Fibroblast of pulmonary artery (primary cell): ENCODE data around the gene ATXN1.

ENCODE experiments used
- DNase-seq: peaks from one replicate; pipeline ENCODE4 v3.0.0-alpha.2; 2010; ENCODE audit warnings: low read depth
- H3K4me3 ChIP-seq: replicated peaks from 2 replicates; pipeline ENCODE4 v1.5.1; 2011; ENCODE audit warnings: low read depth, mild to moderate bottlenecking, control low read depth, low read length, moderate library complexity
- TF ChIP-seq, protein P1 (sequence below): IDR thresholded peaks from 2 replicates; pipeline ENCODE4 v1.5.1; 2011; ENCODE audit warnings: mild to moderate bottlenecking, control low read depth, low read length, inconsistent platforms; ENCODE audit errors: missing control alignments

ATXN1 gene

DNA sequence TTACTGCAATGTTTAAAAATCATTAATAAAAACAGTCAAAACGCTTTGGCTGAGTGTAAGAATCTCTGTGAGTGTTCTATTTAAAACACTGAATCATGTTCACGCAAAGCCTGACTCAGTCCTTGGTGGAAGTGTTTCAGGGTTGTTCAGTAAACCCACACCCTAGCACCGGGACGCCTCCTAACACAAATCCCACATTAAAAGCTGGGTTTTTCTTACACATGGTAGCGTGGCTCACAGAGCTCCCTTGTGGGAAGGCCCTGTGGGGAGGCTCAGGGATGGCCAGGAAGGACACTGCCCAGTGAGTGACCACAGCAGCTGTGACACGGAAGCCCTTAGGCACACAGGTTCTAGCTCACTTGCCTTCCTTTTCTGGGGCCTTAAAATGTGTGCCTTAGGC is 442.7 kb downstream of the ATXN1 start:
- TF ChIP-seq, protein P1, sequence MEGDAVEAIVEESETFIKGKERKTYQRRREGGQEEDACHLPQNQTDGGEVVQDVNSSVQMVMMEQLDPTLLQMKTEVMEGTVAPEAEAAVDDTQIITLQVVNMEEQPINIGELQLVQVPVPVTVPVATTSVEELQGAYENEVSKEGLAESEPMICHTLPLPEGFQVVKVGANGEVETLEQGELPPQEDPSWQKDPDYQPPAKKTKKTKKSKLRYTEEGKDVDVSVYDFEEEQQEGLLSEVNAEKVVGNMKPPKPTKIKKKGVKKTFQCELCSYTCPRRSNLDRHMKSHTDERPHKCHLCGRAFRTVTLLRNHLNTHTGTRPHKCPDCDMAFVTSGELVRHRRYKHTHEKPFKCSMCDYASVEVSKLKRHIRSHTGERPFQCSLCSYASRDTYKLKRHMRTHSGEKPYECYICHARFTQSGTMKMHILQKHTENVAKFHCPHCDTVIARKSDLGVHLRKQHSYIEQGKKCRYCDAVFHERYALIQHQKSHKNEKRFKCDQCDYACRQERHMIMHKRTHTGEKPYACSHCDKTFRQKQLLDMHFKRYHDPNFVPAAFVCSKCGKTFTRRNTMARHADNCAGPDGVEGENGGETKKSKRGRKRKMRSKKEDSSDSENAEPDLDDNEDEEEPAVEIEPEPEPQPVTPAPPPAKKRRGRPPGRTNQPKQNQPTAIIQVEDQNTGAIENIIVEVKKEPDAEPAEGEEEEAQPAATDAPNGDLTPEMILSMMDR = no peak
- H3K4me3 ChIP-seq = no peak overlapping the region
- peak; percentile 48 for DNase-seq

DNA sequence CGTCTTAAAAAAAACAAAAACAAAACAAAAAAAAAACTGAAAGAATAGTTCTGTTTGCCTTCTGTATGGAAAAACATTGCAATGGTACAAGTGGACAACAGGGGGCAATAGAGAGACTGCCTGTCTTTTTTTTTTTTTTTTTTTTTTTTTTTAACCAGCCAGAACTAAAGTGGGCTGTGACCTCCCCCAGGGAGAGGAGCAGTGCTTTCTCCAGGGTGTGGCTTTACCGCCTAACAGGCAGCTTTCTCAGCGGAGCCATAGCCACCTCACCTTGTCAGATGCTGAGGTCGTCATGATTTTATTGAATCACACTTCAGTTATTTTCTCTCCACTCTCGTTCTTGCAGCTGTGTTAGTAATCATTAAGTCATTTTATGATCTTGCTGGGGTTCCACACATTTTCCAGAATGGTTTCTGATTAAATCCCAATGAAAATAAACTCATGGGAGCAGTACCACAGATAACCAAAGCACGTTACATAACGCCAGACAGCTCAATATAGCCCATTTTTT is 444.5 kb downstream of the ATXN1 start:
- no peak overlapping the region for H3K4me3 ChIP-seq
- peak; percentile 48 for DNase-seq
- TF ChIP-seq, protein P1 = peak; percentile 91

DNA sequence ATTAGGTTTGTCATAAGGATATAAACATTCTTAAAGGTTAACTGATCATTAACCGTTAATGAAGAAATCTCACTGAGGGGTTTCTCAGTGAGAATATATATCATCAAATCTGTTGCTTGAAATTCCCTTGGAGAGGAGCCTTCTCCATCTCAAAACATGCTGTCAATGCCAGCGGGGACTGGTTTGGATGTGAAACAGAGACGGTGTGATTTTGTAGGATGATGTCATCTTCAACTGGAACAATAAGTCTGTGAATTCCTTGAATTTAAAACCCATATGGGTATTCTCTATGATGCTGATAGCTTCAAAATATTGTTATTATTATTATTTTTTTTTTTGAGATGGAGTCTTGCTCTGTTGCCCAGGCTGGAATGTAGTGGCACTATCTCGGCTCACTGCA is 447.0 kb downstream of the ATXN1 start:
- no peak for DNase-seq
- H3K4me3 ChIP-seq = no peak overlapping the region
- TF ChIP-seq, protein P1 = no peak

DNA sequence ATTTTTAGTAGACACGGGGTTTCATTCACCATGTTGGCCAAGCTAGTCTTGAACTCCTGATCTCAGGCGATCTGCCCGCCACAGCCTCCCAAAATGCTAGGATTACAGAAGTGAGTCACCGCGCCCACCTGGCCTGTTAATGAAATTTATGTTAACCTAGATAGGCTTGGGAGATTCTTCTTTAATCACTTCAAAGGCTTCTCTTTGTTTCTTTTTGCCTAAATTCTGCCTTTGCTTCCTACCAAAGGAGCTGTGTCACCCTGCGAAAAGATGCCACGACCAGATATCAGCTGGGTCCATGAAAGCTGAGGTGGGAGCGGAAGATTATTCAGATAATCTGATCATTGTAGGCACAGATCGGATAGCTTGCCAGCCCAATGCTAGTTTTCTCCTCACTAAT is 447.5 kb downstream of the ATXN1 start:
- no peak overlapping the region for H3K4me3 ChIP-seq
- no peak for DNase-seq

DNA sequence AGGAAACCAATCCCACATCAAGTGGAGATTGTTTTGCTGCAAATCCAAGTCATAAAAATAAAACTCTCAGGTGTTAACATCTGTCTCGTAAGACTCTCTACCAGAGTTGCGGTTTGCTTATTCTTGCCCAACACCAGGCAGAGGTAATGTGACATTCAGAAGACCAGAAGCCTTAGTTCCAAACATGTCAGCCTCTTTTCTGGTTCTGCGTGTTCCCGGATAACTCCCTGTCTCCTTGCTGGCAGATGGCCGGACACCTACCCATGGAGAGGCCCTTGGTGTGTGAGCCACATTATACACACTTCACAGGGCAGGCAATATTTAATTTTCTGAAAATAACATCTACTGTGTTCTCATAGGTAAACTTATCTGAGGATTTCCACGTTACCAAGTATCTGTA is 449.5 kb downstream of the ATXN1 start:
- no peak for DNase-seq
- H3K4me3 ChIP-seq = no peak overlapping the region

More for the DNA sequence above, 447.5 kb downstream of the ATXN1 start:
- TF ChIP-seq, protein P1 = no peak

DNA sequence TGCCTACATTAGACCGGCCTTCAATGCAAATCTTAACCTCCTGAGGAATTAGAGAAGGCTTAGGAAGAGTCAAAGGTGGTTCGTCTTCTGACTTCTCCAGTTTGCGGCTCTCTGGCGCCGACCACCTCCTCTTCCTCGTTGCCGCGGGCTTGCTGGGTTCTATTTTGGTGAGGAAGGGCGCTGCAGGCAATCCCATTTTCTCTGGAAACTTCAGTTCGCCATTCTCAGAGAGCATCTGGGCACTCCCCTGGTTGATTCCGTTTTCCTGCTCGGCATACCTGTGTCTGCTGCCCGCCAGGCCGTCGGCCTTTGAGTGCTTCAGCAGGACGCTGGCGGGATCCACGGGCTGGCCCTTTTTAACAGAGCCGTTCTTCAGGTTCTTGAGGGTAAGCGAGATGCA is 454.9 kb downstream of the ATXN1 start:
- TF ChIP-seq, protein P1 = no peak
- no peak overlapping the region for H3K4me3 ChIP-seq
- no peak for DNase-seq

More for the DNA sequence above, 449.5 kb downstream of the ATXN1 start:
- TF ChIP-seq, protein P1 = no peak

DNA sequence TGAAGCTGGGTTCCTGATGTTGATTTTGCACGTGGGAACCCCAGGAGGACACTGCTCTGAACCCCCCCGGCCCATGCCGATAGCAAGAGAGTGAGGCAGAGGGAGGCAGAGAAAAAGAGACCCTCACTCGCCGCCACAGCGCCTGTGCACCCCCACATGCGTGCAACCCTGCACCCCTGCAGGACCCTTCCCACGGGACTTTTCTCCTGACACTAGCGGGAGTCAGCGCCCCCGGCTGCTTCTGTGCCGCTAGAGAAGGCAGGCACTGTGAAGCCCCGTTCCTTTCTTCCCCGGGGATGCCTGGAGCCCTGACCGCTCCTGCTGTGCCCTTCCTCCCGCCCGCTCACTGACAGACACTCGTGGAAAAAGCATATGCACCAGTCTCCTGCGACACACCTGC is 455.5 kb downstream of the ATXN1 start:
- TF ChIP-seq, protein P1 = no peak
- DNase-seq = no peak
- no peak overlapping the region for H3K4me3 ChIP-seq
